Cardiac muscle cell (in vitro differentiated cells and primary cell): ENCODE data around the gene TSGA10. TPM values are rescaled to one million over a fixed set of nuclear protein-coding genes. Genes with fewer than 3 reads are reported as not detected.

Experiments
- DNase-seq, 2 donors: peaks; one replicate each; pipeline versions ENCODE4 v3.0.0 to v3.0.0-alpha.2; 2010 to 2017; ENCODE audit warnings: low read depth in 1 of 2, low spot score in 1 of 2
- H3K27ac ChIP-seq: fragments of 200-600 bp; sonication (generic); 2 replicates; pipeline ENCODE4 v1.5.1; 2016
- H3K27me3 ChIP-seq: fragments of 200-600 bp; sonication (generic); 2 replicates; pipeline ENCODE4 v1.6.0; 2016; ENCODE audit warnings: control low read depth
- H3K36me3 ChIP-seq: fragments of 200-600 bp; sonication (generic); 2 replicates; pipeline ENCODE4 v1.5.1; 2016; ENCODE audit warnings: control low read depth
- H3K4me1 ChIP-seq: fragments of 200-600 bp; sonication (generic); 2 replicates; pipeline ENCODE4 v1.8.1; 2017; ENCODE audit warnings: low read depth, mild to moderate bottlenecking, mixed run types
- H3K4me3 ChIP-seq: fragments of 200-600 bp; sonication (generic); 2 replicates; pipeline ENCODE4 v1.5.1; 2016; ENCODE audit warnings: mild to moderate bottlenecking
- H3K9me3 ChIP-seq: fragments of 200-600 bp; sonication (generic); 2 replicates; pipeline ENCODE4 v1.5.1; 2017; ENCODE audit warnings: low read depth, mild to moderate bottlenecking, control low read depth
- CTCF ChIP-seq: IDR thresholded peaks from 2 replicates; pipeline ENCODE4 v1.5.1; 2012; ENCODE audit warnings: low read depth, mild to moderate bottlenecking, low read length
- polyA plus RNA-seq: library from polyadenylated mRNA; unstranded; fragments of >200 nt; fragmentation: Nextera tagmentation; extraction: Ambion mirVana; gene quantifications from 2 replicates; pipeline ENCODE4 v1.2.1, GENCODE V29; 2016
- total RNA-seq: library from RNA; depleted of rRNA; stranded (reverse); fragments of >200 nt; gene quantifications from 2 replicates; pipeline ENCODE4 v1.2.3, GENCODE V29; 2016

Gene TSGA10
- total and polyA plus RNA-seq, 2 experiments from 2014 or later = 7.3 to 7.8 TPM

DNA sequence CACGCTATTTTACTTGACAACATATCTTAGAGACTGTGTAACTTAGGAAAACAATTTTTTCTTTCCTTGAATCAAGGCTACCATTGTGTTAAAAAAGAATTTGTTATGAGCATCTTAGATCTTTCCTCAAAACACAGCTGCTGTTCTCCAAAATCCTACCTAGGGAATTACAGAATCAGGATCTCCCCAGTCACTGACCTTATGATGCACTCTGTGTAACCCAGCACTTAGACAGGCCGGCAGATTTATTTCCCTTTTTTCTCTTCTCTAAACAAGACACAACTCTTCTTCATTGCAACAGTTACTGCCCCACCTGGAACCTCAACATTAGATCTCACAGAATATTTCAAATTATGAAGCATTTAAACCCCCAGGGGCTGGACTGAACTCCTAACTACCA lies 26.8 kb downstream of the TSGA10 start:
- TF ChIP-seq CTCF = no peak
- no peak for DNase-seq
- Histone ChIP-seq H3K4me3 (no peak overlapping the region), H3K27me3 (no peaks in the 10 kb centered on the region), H3K9me3 (no peaks in the 10 kb centered on the region), H3K36me3 (no peaks in the 10 kb centered on the region), H3K27ac (no peak overlapping the region), H3K4me1 (no peaks in the 10 kb centered on the region)

GRCh38 chr2:99112617-99113016 lies 42.1 kb downstream of the TSGA10 start:
- Histone ChIP-seq H3K4me3 (no peak overlapping the region), H3K36me3 (no peaks in the 10 kb centered on the region), H3K9me3 (no peaks in the 10 kb centered on the region), H3K27ac (no peak overlapping the region), H3K27me3 (no peaks in the 10 kb centered on the region), H3K4me1 (no peaks in the 10 kb centered on the region)
- DNase-seq = no peak
- TF ChIP-seq CTCF = no peak

DNA sequence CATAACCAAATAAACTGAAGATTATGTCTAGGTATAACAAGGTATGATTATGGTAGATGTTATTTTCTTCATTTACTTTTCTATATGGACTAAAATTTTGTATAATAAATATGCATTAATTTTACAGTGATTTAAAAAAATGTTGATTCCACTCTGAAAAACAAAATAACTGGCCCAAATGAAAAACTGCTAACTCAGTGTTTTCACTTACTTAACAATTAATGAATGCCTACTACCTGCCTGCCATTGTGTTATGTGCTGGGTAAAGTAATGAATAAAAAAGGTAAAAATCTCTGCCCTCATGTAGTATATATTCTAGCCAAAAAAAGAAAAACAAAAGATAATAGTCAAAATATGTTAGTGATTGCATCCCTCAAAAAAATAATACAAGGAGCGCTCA lies 42.8 kb downstream of the TSGA10 start:
- H3K9me3 ChIP-seq = no peaks in the 10 kb centered on the region
- DNase-seq = no peak
- H3K27ac ChIP-seq = no peak overlapping the region
- no peak for TF ChIP-seq CTCF
- H3K27me3 ChIP-seq = no peaks in the 10 kb centered on the region
- H3K4me3 ChIP-seq = no peak overlapping the region
- no peaks in the 10 kb centered on the region for H3K36me3 ChIP-seq
- no peaks in the 10 kb centered on the region for H3K4me1 ChIP-seq

DNA sequence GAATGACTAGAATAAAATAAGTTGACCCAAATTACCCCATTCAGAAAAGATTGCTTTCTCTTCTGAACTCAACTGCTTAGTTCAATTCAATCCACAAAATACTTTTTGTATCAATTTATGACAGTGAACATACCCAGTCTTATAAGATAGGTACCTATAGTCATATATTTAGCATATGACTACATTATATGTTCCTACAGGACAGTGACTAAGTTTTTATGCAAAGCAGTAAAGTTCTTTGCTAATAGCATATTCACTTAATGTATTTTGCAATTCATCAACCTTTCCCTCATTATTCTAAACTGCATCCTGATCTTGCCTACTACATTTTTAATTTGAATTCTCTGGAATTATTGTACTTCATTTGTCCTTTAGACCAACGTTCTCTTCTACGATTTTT lies 43.5 kb downstream of the TSGA10 start:
- Histone ChIP-seq H3K4me3 (no peak overlapping the region), H3K36me3 (no peaks in the 10 kb centered on the region), H3K27me3 (no peaks in the 10 kb centered on the region), H3K27ac (no peak overlapping the region), H3K9me3 (no peaks in the 10 kb centered on the region), H3K4me1 (no peaks in the 10 kb centered on the region)
- no peak for TF ChIP-seq CTCF
- DNase-seq = no peak

- no peak overlapping the region for H3K4me3 ChIP-seq
- DNase-seq = no peak
- no peaks in the 10 kb centered on the region for H3K27me3 ChIP-seq
- no peaks in the 10 kb centered on the region for H3K9me3 ChIP-seq
- no peak for TF ChIP-seq CTCF
- H3K27ac ChIP-seq = no peak overlapping the region
- H3K36me3 ChIP-seq = no peaks in the 10 kb centered on the region
- H3K4me1 ChIP-seq = no peaks in the 10 kb centered on the region
These were observed 47.8 kb downstream of the TSGA10 start for GRCh38 chr2:99106913-99107312.

DNA sequence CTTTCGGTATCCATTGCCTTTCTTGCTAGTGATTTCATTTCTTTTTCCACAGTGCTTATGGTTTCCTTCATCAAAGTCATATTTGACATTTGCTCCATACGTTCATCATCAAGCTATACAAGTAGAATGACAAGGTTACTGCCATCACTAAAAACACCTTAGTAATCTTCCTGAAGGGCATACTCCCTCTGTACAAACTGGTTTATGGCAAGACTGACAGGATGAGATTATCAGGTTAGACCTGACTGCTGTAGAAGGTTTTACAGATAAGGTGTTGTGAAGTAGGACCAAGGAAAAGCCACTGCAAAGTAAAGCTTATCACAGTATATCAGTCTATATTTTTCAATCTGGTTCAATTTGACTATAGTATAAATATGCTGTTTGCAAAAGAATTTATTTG lies 50.7 kb downstream of the TSGA10 start:
- H3K27ac ChIP-seq = no peak overlapping the region
- no peak overlapping the region for H3K4me3 ChIP-seq
- no peaks in the 10 kb centered on the region for H3K4me1 ChIP-seq
- no peak for DNase-seq
- no peaks in the 10 kb centered on the region for H3K9me3 ChIP-seq
- H3K27me3 ChIP-seq = no peaks in the 10 kb centered on the region
- no peaks in the 10 kb centered on the region for H3K36me3 ChIP-seq
- TF ChIP-seq CTCF = no peak
